GM18907 (cell line): ENCODE data around the gene FSHR.

Experiments
- ATAC-seq: cut with Tn5 transposase; IDR thresholded peaks from one replicate; pipeline ENCODE4 v1.9.1; 2021; ENCODE audit warnings: mild to moderate bottlenecking, moderate library complexity; ENCODE audit not compliant: unreplicated experiment

The FSHR gene

GRCh38 chr2:48927355-48927754, 227.0 kb downstream of the FSHR start:
- ATAC-seq = peak; percentile 87

- no peak for ATAC-seq
Observed at GRCh38 chr2:48915884-48916283, 238.4 kb downstream of the FSHR start.

GRCh38 chr2:48915227-48915626, 239.1 kb downstream of the FSHR start:
- no peak for ATAC-seq

GRCh38 chr2:48914477-48915089, 239.7 kb downstream of the FSHR start:
- peak; percentile 96 for ATAC-seq
